ENCODE results near the gene HRAS.

HRAS gene

GRCh38 chr11:514606-515005, 20.8 kb downstream of the HRAS start:
- DNase-seq (ENCODE audit: low read depth in 2 of 3, low spot score in 2 of 3) = no peak

GRCh38 chr11:512761-513595, 22.4 kb downstream of the HRAS start:
- DNase-seq (ENCODE audit: low read depth in 2 of 3, low spot score in 2 of 3) = no peak

DNA sequence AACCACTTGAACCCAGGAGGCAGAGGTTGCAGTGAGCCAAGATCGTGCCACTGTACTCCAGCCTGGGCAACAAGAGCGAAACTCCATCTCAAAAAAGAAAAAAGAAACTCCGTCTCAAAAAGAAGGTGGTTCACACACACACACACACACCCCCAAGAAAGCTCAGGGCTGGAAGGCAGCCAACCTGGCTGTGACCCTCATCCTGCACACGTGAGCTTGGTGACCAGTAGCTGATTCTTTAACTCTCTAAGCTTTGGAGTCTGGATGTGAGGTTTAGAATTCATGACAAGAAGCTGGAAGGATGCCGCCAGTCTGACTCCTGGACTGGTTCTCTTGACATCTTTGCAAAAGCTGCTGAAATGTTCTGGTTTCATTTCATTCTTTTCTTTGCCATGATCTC, 26.4 kb downstream of the HRAS start:
- DNase-seq (ENCODE audit: low read depth in 2 of 3, low spot score in 2 of 3) = no peak

DNA sequence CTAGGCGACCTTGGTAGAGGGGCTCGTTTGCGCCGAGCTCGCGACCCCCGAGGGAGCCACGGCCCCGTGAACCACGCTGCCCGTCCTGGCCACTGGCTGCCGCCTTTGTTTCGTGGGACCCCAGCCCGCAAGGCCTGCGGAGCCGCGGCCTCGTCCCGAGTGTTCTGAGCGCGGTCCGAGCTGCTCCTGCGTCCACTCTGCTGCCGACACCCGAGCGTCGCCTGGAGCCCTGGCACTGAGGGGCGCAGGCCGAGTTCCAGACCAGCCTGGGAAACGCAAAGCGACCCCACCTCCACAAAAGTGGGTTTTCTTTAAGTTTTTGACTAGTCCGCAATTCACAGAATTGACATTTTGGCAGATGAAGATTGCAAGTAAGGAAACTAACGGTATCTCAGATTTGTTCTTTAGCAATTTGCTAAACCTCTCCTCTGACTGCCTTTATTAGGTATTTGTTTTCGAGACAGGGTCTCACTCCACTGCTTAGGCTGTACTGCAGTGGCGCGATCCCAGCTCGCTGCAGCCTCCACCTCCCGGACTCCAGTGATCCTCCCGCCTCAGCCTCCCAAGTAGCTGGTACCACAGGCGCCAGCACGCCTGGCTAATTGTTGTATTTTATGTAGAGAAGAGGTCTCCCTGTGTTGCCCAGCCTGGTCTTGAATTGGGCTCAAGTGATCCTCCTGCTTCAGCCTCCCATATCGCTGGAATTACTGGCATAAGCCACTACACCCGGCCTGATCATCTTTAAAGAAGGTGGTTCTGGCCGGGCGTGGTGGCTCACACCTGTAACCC, 27.5 kb downstream of the HRAS start:
- no peak for DNase-seq (ENCODE audit: low read depth in 2 of 3, low spot score in 2 of 3)

GRCh38 chr11:506995-507726, 28.2 kb downstream of the HRAS start, which contains the start of gene RNH1:
RNH1 (minus strand) TSS chr11:507242; CDS start chr11:502162, 5,080 bp downstream.
- DNase-seq (ENCODE audit: low read depth in 2 of 3, low spot score in 2 of 3) = peak; percentile 98 to 100 (median 100)

DNA sequence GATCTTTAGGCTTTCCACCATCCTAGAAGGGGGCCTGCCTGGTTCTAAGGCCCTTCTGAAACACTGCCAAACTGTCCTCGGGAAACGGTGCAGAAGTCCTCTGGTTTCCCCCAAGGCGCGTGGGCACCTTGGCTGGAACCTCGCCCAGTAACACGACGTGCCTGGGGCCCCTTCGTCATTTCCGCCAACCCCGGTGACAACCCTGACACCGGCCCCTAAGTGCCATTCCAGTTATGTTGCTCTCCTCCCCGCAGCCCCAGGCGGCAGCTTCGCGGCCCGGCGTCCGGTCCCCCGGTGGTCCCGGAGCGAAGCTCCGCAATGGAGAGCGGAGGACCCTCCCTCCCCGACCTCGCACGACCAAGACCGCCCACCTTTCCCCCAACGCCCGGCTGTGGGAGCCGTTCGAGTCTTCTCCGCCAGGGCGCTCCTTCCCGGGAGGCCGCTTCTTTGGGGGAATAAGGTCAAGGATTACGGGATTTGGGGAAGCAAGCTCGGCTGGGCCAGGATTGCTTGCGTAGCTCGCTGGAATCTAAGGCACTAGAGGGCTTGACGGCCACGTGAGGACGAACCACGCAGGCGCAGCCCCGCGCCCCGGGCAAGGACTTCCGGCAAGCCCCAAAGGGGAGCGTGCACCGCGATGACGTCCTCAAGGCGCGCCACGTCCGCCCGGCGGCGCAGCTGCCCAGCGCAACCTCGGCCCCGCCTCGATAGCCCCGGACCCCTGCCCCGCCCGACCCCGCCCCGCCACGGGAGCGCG, 29.0 kb downstream of the HRAS start:
- DNase-seq (ENCODE audit: low read depth in 2 of 3, low spot score in 2 of 3) = peak; percentile 73 to 97 (median 94)

GRCh38 chr11:504994-505344, 30.4 kb downstream of the HRAS start:
- DNase-seq (ENCODE audit: low read depth in 2 of 3, low spot score in 2 of 3) = no peak

DNA sequence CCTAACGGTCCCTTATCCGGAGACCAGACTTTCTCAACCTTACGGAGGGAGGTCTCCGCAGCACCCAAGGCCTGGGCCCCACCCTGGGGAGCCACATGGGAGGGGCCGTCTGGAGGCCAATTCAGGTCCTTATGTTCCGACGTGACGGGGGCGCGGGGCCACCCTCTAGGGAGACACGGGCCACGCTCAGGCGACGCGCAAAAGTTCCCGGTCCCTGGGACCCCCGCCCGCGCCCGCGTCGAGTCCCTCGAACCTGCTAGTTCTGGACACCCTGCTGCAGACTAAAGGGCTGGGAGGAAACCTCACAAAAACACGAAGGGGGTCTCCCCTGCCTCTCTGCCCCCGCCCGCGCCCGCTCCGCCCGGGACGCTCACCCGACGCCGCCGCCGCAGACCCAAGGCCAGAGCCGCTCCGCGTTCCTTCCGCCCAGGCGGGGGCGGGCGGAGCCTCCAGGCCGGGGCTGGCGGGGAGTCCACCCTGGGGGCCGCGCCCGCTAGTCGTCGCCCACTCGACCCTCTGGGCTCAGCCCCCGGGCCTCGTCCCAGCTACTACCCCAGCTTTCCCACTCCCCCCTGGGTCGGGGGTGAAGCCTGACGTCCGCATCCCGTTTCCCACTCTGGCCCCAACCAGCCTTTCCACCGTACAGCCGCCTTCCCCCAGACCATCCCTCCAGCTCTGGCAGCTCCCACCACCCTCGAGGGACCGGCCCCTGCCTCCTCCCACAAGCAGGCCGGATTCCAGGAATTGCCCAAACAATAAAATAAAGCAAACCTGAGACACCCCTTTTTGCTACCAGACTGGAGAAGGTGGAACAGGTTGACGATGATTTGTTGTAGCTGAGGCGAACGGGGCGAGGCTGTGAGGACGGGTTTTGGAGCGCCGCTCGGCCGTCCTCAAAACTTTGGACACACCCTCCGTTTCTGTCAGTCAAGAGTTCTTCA, 31.1 kb downstream of the HRAS start:
- DNase-seq (ENCODE audit: low read depth in 2 of 3, low spot score in 2 of 3) = no peak

DNA sequence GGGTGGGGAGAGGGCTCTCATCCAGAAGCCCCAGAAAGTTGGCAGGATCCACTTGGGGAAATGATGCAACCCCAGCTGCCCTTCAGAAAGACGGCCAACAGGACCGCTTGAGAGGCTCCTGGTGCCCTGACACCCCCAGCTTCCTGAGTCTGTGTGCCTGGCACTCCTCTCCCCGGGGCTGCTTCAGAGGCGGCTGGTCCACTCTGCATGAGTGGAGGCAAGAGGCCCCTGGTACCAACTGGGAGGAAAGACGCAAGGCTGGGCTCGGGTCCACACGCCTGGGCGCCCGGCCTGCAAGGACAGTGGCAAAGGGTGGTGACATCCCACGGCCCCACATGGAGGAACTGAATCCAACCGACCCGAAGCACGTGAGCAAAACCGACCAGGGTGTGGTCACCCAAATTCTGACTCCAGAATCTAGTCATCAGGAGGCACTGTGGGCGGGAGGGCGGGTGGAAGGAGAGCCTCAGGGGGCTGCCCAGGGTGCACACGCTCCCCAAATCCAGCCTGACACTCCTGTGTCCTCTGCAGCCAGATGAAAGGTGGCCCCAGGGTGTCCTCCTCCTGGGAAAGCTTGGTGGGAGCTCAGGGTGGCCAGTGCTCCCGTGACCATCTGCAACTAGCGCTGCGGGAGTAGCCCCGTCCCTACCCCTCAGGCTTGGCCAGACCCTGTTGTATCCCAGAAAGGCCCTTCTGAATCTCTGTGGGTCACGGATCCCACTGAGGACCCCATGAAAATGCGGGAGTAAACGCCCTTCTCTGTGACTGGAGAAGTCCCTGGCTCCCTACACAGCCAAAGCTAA, 32.0 kb downstream of the HRAS start:
- no peak for DNase-seq (ENCODE audit: low read depth in 2 of 3, low spot score in 2 of 3)

GRCh38 chr11:502288-503178, 32.8 kb downstream of the HRAS start:
- DNase-seq (ENCODE audit: low read depth in 2 of 3, low spot score in 2 of 3) = no peak

- DNase-seq (ENCODE audit: low read depth in 2 of 3, low spot score in 2 of 3) = no peak
Measured at GRCh38 chr11:501683-502287, 33.6 kb downstream of the HRAS start.

DNA sequence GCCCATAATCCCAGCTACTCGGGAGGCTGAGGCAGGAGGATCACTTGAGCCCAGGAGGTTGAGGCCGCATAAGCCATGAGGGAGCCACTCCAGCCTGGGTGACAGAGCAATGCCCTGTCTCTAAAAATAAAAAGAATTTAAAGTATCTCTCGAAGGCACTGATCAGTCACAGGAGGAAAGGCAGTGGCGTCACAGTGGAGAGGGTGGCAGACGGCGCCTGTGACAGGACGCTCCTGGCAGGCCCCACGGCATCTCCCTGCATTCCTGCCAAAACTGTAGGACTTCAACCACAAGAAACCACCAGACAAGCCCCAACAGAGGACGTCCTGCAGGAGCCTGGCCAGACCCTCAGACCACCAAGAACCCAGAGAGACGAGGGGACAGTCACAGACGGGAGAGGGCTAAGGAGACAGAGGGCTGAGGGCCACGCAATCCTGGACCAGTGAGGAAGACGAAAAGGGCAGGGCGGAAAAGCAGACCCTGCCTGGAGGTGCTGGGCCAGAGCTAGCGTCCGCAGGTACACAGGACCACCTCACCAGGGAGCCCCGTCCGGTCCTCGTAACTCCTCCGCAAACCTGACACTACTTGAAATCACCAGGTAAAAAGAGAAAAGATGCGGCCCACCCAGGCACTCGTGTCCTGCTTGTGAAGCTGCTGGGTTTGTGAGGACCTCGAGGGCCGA, 34.2 kb downstream of the HRAS start:
- no peak for DNase-seq (ENCODE audit: low read depth in 2 of 3, low spot score in 2 of 3)

DNA sequence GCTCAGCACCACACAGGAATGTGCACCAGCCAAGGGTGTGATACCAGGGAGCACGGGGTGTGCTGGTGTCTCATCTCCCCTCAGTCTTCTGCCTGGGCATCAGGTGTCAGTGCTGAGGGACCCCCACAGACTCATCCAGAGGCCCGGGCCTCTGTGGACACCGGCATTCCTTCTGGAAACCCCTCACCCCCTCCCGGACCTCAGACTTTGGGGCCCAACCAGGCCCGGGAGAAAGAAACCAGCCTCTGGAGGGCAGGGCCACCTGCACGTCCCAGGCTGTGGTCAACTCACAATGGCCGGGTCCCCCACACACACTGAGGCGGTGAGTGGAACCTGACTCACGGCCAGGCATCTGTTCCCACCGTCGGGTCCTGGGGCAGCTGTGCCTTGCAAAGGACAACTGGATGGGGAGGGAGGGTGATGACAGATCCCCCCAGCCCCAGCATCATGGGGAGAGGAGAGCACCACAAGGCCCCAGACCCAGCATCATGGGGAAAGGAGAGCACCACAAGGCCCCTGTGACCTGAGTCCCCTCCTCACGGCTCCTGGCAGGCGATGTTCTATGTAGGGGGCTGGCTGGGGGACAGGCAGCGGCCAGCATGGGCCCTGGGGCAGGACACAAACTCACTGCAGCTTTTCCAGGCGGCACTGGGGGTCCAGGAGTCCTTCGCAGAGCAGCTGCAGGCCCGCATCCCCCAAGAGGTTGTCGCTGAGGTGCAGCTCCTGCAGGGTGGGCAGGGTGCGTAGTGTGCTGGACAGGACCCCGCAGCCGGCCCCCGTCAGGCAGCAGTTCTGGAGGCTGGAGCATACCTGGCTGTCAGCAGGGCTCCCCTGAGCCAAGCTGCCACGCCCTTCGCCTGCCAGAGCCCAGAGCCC, 35.9 kb downstream of the HRAS start:
- no peak for DNase-seq (ENCODE audit: low read depth in 2 of 3, low spot score in 2 of 3)

DNA sequence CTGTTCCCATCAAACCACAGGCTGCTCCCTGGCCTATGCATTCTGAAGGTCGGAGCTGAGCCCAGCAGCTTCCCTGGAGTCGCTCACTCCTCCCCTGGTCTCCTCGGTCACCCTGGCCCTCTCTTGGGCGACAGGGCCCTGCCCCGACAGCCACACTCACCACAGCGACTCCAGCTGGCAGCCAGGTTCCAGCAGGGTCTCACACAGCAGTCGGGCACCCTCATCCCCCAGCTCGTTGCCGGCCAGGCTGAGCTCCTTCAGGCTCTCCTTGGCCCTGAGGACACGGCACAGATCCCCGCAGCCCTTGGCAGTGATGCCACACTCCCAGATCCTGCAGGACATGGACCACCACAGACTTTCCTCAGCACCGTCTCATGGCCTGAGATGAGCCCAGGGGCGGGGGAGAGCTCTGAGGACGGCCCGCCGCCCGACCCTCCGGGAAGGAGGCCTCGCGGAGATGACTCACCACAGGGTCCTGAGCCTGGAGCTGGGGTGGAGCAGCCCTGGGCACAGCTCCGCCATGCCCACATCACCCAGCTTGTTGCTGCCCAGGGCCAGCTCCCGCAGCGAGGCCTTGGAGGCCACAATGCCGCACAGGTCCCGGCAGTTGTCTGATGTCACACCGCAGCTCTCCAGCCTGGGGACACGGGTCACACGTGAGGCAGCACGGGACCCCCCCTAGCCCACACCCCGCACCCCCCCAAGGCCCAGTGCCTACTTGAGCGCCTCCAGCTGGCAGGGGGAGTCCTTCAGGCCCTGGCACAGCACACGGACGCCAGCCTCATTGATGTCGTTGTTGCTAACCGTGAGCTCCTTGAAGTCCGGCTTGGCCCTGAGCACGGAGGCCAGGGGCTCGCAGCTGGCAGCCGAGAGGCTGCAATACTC, 36.8 kb downstream of the HRAS start:
- no peak for DNase-seq (ENCODE audit: low read depth in 2 of 3, low spot score in 2 of 3)

Measured in activated CD8-positive, alpha-beta memory T cell treated with anti-CD3 and anti-CD28 coated beads for 48 hours (primary cell).